RWPE2 (cell line): Measurements from ENCODE around the gene DIAPH3.

Source experiments
- ATAC-seq: fragments of 200-7000 bp; cut with Tn5 transposase; 3 replicates; pipeline ENCODE4 v1.9.1; 2021; ENCODE audit warnings: low read depth
- DNase-seq: peaks from one replicate; pipeline ENCODE4 v3.0.0-alpha.2; 2020; ENCODE audit warnings: low spot score
- H3K27ac ChIP-seq: fragments of 450-650 bp; 2 replicates; pipeline ENCODE4 v1.5.1; 2017; ENCODE audit warnings: mild to moderate bottlenecking; ENCODE audit not compliant: poor library complexity, severe bottlenecking
- H3K27me3 ChIP-seq: fragments of 250-450 bp; sonication (Bioruptor Pico); 2 replicates; pipeline ENCODE4 v1.5.1; 2021; ENCODE audit warnings: mild to moderate bottlenecking, moderate library complexity; ENCODE audit not compliant: insufficient read depth, poor library complexity, severe bottlenecking
- H3K36me3 ChIP-seq: fragments of 250-450 bp; sonication (Bioruptor Pico); 2 replicates; pipeline ENCODE4 v1.5.1; 2020; ENCODE audit warnings: low read depth, mild to moderate bottlenecking, moderate library complexity
- H3K4me1 ChIP-seq: fragments of 250-450 bp; sonication (Bioruptor Pico); 2 replicates; pipeline ENCODE4 v1.5.1; 2021; ENCODE audit warnings: mild to moderate bottlenecking, moderate library complexity; ENCODE audit not compliant: insufficient read depth, poor library complexity, severe bottlenecking
- H3K4me3 ChIP-seq: fragments of 250-450 bp; sonication (Bioruptor Pico); 2 replicates; pipeline ENCODE4 v1.5.1; 2021; ENCODE audit warnings: mild to moderate bottlenecking, moderate library complexity; ENCODE audit not compliant: severe bottlenecking
- H3K9me3 ChIP-seq: fragments of 250-450 bp; sonication (Bioruptor Pico); 2 replicates; pipeline ENCODE4 v1.5.1; 2021; ENCODE audit warnings: mild to moderate bottlenecking, moderate library complexity; ENCODE audit not compliant: severe bottlenecking
- CTCF ChIP-seq: fragments of 450-650 bp; IDR thresholded peaks from one replicate; pipeline ENCODE4 v1.5.1; 2017; ENCODE audit warnings: mild to moderate bottlenecking, moderate library complexity; ENCODE audit not compliant: poor library complexity, severe bottlenecking

Gene DIAPH3

DNA sequence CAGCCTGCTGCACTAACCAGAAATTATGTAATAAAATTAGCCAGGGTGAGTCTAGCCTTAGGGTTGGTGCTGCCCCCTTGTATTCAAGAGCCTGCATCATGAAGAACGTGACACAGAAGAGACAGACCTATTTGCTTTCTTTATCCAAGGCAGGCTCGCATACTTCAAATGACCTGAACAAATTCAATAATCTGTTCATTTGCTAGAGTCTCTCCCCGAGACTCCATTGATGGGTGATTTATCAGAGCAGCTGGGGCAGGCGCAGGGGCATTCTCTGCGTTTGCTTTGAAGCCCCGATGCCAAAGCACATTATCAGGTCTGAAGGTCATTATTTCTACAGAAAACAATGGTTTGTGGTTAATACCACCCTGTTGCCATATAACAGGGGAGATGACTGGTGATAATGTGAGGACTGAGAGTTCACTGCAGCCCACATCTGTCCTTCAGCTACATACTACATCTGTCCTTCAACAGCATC is 520.3 kb downstream of the DIAPH3 start:
- ATAC-seq, result no peak
- DNase-seq, result no peak
- Histone ChIP-seq H3K9me3 (no peaks in the 10 kb centered on the region), H3K36me3 (no peaks in the 10 kb centered on the region), H3K27me3 (no peaks in the 10 kb centered on the region), H3K27ac (no peak overlapping the region), H3K4me1 (no peaks in the 10 kb centered on the region), H3K4me3 (no peak overlapping the region)
- TF ChIP-seq CTCF, result no peak

GRCh38 chr13:59641817-59642216 is 521.9 kb downstream of the DIAPH3 start:
- no peak for TF ChIP-seq CTCF
- DNase-seq, result no peak
- ATAC-seq, result no peak
- Histone ChIP-seq H3K36me3 (no peaks in the 10 kb centered on the region), H3K4me1 (no peaks in the 10 kb centered on the region), H3K9me3 (no peaks in the 10 kb centered on the region), H3K4me3 (no peak overlapping the region), H3K27ac (no peak overlapping the region), H3K27me3 (no peaks in the 10 kb centered on the region)

GRCh38 chr13:59641261-59641660 is 522.5 kb downstream of the DIAPH3 start:
- Histone ChIP-seq H3K9me3 (no peaks in the 10 kb centered on the region), H3K27ac (no peak overlapping the region), H3K27me3 (no peaks in the 10 kb centered on the region), H3K36me3 (no peaks in the 10 kb centered on the region), H3K4me1 (no peaks in the 10 kb centered on the region), H3K4me3 (no peak overlapping the region)
- no peak for TF ChIP-seq CTCF
- no peak for DNase-seq
- no peak for ATAC-seq

- no peak overlapping the region for H3K4me3 ChIP-seq
- ATAC-seq, result no peak
- DNase-seq, result no peak
Observed at GRCh38 chr13:59638404-59638803, 525.3 kb downstream of the DIAPH3 start.

More at GRCh38 chr13:59638404-59638803, 525.3 kb downstream of the DIAPH3 start:
- H3K9me3 ChIP-seq, result no peaks in the 10 kb centered on the region
- no peaks in the 10 kb centered on the region for H3K27me3 ChIP-seq
- no peak for TF ChIP-seq CTCF
- no peaks in the 10 kb centered on the region for H3K36me3 ChIP-seq
- no peak overlapping the region for H3K27ac ChIP-seq
- H3K4me1 ChIP-seq, result no peaks in the 10 kb centered on the region
